Measurements from ENCODE around the gene MBLAC1. TPM values are rescaled to one million over a fixed set of nuclear protein-coding genes. Genes with fewer than 3 reads are reported as not detected.

The MBLAC1 gene
- polyA plus RNA-seq (ENCODE audit: insufficient read length in 12 of 12): 1 to 10 TPM in 3 of 12 donors, under 1 TPM in 7, not detected in 2; 0.37 to 1.8 (median 0.76) TPM
- long read RNA-seq, donor 1, partial matches to known transcripts: 0 of 3 reads
- long read RNA-seq, donor 1, other reads (novel, unspliced or antisense): 0 of 3 reads
- long read RNA-seq, donor 2: 0 reads
- long read RNA-seq, donor 3: 0 reads
- long read RNA-seq, donor 4: 0 reads
- long read RNA-seq, donor 5: 0 reads
- long read RNA-seq, donor 6: 0 reads
- long read RNA-seq, donor 7: 0 reads
- long read RNA-seq, donor 8, partial matches to known transcripts: 0 of 3 reads
- long read RNA-seq, donor 8, other reads (novel, unspliced or antisense): 0 of 3 reads
- long read RNA-seq, donor 9: 0 reads
- long read RNA-seq, donor 10: 0 reads
- long read RNA-seq, donor 11: 0 reads

GRCh38 chr7:100126931-100127865 lies at the start of gene MBLAC1:
MBLAC1 (plus strand) TSS chr7:100126967; CDS start chr7:100127396, 429 bp downstream.
- peak; percentile 96 for DNase-seq

GRCh38 chr7:100077205-100077604 lies 49.6 kb upstream of the MBLAC1 start:
- DNase-seq: no peak

- DNase-seq: no peak
These were observed 47.7 kb upstream of the MBLAC1 start for GRCh38 chr7:100079024-100079560.

- no peak for DNase-seq
These were observed 45.7 kb upstream of the MBLAC1 start for GRCh38 chr7:100080907-100081534.

- peak; percentile 99 for DNase-seq
These were observed 45.1 kb upstream of the MBLAC1 start, which contains the start of gene ZNF3 for GRCh38 chr7:100081535-100082102. ZNF3 (minus strand) TSS chr7:100081723; CDS start chr7:100077357, 4,366 bp downstream.

GRCh38 chr7:100082978-100083377 lies 43.8 kb upstream of the MBLAC1 start:
- DNase-seq: no peak

- no peak for DNase-seq
These were observed 41.3 kb upstream of the MBLAC1 start for GRCh38 chr7:100085515-100085914.

GRCh38 chr7:100087055-100087750 lies 39.6 kb upstream of the MBLAC1 start:
- DNase-seq: no peak

- no peak for DNase-seq
These were observed 38.6 kb upstream of the MBLAC1 start for GRCh38 chr7:100088095-100088620.

GRCh38 chr7:100088621-100089457 lies 37.9 kb upstream of the MBLAC1 start, which contains the start of gene COPS6:
COPS6 (plus strand) TSS chr7:100088969; CDS start chr7:100088991, 22 bp downstream.
- DNase-seq: peak; percentile 83

- no peak for DNase-seq
These were observed 37.1 kb upstream of the MBLAC1 start for GRCh38 chr7:100089458-100090196.

- DNase-seq: no peak
These were observed 36.0 kb upstream of the MBLAC1 start for GRCh38 chr7:100090527-100091410.

GRCh38 chr7:100091411-100092181 lies 35.2 kb upstream of the MBLAC1 start:
- DNase-seq: no peak

- no peak for DNase-seq
These were observed 33.7 kb upstream of the MBLAC1 start for GRCh38 chr7:100093054-100093453.

- DNase-seq: no peak
These were observed 33.3 kb upstream of the MBLAC1 start for GRCh38 chr7:100093498-100093897.

- DNase-seq: no peak
These were observed 32.8 kb upstream of the MBLAC1 start for GRCh38 chr7:100093925-100094486.

All from muscle of arm (tissue), 14 donors.